Neural crest cell (in vitro differentiated cells): ENCODE measurements around the gene ZNF366. TPM values are rescaled to one million over a fixed set of nuclear protein-coding genes. Genes with fewer than 3 reads are reported as not detected.

ENCODE experiments used
- DNase-seq: peaks from one replicate; pipeline ENCODE4 v3.0.0; 2021; ENCODE audit warnings: low read depth, mixed read lengths, low spot score
- H3K27ac Mint-ChIP-seq: one replicate; pipeline ENCODE4 v1.8.0; 2021; ENCODE audit warnings: mild to moderate bottlenecking, mixed read lengths; ENCODE audit not compliant: unreplicated experiment
- H3K27me3 Mint-ChIP-seq: 2 replicates; pipeline ENCODE4 v1.8.0; 2021; ENCODE audit warnings: low read depth, mild to moderate bottlenecking, mixed read lengths
- H3K36me3 Mint-ChIP-seq: 2 replicates; pipeline ENCODE4 v1.8.0; 2021; ENCODE audit warnings: low read depth, mild to moderate bottlenecking, mixed read lengths
- H3K4me1 Mint-ChIP-seq: 2 replicates; pipeline ENCODE4 v1.8.0; 2021; ENCODE audit warnings: mixed read lengths
- H3K4me3 Mint-ChIP-seq: one replicate; pipeline ENCODE4 v1.8.0; 2021; ENCODE audit warnings: mild to moderate bottlenecking, mixed read lengths
- H3K9me3 Mint-ChIP-seq: 2 replicates; pipeline ENCODE4 v1.8.0; 2021; ENCODE audit warnings: mixed read lengths
- total RNA-seq: library from RNA; stranded (reverse); gene quantifications from 2 replicates; pipeline ENCODE4 v1.2.1, GENCODE V29; 2021
- TF ChIP-seq, protein P1 (sequence below): fragments of 200-600 bp; sonication (generic); conservative IDR thresholded peaks from 2 replicates; pipeline ENCODE4 v1.5.0; 2021; ENCODE audit warnings: antibody characterized with exemption, mild to moderate bottlenecking

ZNF366 gene
- total RNA-seq, 1 donor from 2014 or later, result not detected

DNA sequence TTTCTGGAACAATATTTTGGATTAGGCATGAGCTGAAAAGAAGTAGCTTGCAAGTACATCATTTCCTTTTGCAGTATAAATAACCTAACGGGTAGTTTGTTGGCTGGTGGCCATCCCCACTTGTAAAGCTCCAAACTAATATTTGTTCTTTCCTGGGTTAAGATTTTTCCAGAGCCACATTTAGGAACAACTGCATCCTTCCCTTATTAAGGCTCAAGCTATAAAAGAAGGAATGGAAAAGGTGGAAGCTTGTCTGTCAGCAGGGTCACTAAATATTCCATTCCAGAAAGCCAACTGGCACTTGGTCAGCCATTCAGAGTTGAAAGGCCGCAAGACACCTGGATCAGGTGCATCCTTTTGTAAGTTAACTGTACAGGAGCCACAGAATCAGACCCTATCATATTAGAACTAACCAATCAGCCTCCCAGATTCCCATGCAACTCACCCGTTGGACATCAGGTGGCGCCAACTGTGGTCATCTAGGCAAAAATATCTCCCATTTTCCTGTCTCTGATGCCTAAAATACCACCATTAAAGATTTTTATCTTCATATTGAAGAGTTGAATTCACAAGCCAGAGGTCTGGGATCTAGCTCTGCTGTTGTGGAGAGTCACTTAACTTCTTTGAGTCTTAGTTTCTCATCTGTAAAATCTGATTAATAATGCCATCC is 104.1 kb downstream of the ZNF366 start:
- TF ChIP-seq, protein P1, sequence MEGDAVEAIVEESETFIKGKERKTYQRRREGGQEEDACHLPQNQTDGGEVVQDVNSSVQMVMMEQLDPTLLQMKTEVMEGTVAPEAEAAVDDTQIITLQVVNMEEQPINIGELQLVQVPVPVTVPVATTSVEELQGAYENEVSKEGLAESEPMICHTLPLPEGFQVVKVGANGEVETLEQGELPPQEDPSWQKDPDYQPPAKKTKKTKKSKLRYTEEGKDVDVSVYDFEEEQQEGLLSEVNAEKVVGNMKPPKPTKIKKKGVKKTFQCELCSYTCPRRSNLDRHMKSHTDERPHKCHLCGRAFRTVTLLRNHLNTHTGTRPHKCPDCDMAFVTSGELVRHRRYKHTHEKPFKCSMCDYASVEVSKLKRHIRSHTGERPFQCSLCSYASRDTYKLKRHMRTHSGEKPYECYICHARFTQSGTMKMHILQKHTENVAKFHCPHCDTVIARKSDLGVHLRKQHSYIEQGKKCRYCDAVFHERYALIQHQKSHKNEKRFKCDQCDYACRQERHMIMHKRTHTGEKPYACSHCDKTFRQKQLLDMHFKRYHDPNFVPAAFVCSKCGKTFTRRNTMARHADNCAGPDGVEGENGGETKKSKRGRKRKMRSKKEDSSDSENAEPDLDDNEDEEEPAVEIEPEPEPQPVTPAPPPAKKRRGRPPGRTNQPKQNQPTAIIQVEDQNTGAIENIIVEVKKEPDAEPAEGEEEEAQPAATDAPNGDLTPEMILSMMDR, result peak; percentile 36
- Mint-ChIP-seq H3K4me3 (no peak overlapping the region), H3K27me3 (peaks cover 2% of the 10 kb centered on the region), H3K4me1 (peaks cover 4% of the 10 kb centered on the region), H3K27ac (no peak overlapping the region), H3K36me3 (peaks cover 19% of the 10 kb centered on the region), H3K9me3 (peaks cover 13% of the 10 kb centered on the region)
- no peak for DNase-seq

DNA sequence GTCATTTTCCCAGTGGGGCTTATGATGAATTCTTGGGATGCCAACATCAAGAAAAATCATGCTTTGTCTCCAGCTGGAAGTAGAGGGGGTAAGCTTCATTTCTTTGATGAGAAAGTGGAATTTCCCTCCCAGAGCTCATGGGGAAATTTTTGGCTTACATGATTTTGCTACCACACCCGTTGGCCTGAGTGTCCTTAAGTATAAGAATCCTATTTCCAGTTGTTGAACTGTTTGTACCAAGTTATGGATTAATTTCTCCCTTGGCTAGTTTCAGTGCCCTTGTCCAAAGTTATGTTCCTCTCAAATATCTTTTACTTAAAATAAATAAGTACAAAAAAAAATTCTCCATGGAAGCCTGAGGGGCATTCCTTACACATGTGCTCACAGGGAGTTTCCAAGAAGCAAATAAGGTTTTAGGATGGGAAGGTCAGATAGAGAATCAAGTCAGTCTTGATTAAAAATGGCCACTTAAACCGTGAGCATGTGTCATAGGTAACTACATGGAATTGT is 104.8 kb downstream of the ZNF366 start:
- H3K9me3 Mint-ChIP-seq, result peaks cover 13% of the 10 kb centered on the region
- H3K27me3 Mint-ChIP-seq, result peaks cover 2% of the 10 kb centered on the region
- H3K4me1 Mint-ChIP-seq, result peaks cover 4% of the 10 kb centered on the region
- DNase-seq, result no peak
- H3K36me3 Mint-ChIP-seq, result peaks cover 19% of the 10 kb centered on the region
- no peak overlapping the region for H3K4me3 Mint-ChIP-seq
- H3K27ac Mint-ChIP-seq, result no peak overlapping the region
- TF ChIP-seq, protein P1, result no peak

DNA sequence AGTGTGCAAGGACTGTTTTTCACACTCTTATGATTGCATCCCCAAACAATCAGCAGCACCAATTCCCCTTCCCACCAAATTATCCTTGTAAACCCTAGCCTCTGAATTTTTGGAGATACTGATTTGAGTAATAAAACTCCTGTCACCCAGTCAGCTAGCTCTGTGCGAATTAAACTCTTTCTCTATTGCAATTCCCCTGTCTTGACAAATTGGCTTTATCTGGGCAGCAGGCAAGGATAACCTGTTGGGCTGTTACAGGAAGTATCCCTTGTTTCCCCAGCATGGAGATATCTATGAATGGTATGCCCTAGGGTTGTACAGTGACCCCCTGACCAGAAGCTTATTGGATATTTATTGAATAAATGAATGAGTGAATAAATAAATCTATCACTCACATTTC is 106.3 kb downstream of the ZNF366 start:
- Mint-ChIP-seq H3K27me3 (peaks cover 2% of the 10 kb centered on the region), H3K4me1 (peaks cover 4% of the 10 kb centered on the region), H3K36me3 (peaks cover 19% of the 10 kb centered on the region), H3K9me3 (peaks cover 13% of the 10 kb centered on the region), H3K27ac (no peak overlapping the region), H3K4me3 (no peak overlapping the region)
- TF ChIP-seq, protein P1, result no peak
- DNase-seq, result no peak

DNA sequence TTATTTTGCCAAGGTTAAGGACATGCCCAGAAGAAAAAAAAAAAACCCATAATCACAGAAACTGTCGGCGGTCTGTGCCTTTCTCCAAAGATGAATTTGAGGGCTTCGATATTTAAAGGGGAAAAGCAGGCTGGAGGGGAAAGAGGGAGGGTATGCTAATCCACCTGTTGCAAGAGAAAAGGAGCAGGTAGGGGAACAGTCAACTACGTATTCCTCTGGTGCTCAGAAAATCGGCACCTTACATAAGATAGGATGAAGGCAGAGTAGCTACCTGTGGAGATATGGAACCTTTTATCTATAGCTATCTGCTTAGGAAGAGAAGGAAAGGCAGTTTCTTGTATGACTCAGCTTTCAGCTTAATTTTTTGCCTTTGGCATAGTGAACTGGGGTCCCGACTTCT is 109.4 kb downstream of the ZNF366 start:
- TF ChIP-seq, protein P1, result no peak

DNA sequence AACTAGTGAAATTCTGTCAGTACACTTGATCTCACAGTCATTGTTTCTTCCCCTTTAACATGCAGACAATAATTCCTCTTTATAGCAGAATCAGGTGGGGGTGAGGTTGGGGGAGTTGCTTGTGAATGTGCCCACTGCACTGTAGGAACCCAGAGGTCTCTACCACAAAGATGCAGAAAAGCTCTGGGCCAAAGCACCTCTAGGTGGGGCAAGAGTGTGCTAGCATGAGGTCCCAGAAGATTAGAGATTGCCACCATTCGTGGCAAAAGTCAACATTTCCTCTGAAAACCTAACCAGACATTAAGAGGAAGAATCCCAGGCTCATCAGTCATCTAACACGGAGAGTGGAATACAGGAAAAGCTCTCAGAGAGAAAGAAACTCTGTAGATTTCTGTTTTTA is 112.5 kb downstream of the ZNF366 start:
- DNase-seq, result no peak
- no peaks in the 10 kb centered on the region for H3K36me3 Mint-ChIP-seq
- peaks cover 4% of the 10 kb centered on the region for H3K4me1 Mint-ChIP-seq
- TF ChIP-seq, protein P1, result peak; percentile 17
- H3K27me3 Mint-ChIP-seq, result peaks cover 2% of the 10 kb centered on the region
- no peaks in the 10 kb centered on the region for H3K9me3 Mint-ChIP-seq
- H3K4me3 Mint-ChIP-seq, result no peak overlapping the region
- no peak overlapping the region for H3K27ac Mint-ChIP-seq

More for the DNA sequence above, 109.4 kb downstream of the ZNF366 start:
- no peak for DNase-seq
- H3K4me1 Mint-ChIP-seq, result peaks cover 4% of the 10 kb centered on the region
- no peak overlapping the region for H3K4me3 Mint-ChIP-seq
- H3K9me3 Mint-ChIP-seq, result peaks cover 13% of the 10 kb centered on the region
- H3K27me3 Mint-ChIP-seq, result peaks cover 2% of the 10 kb centered on the region
- H3K27ac Mint-ChIP-seq, result peak overlapping the region; percentile 65
- peaks cover 17% of the 10 kb centered on the region for H3K36me3 Mint-ChIP-seq
